WTC11 (cell line): Measurements from ENCODE around the gene CCDC24. TPM values are rescaled to one million over a fixed set of nuclear protein-coding genes. Genes with fewer than 3 reads are reported as not detected.

Experiments used
- ATAC-seq: fragments of 200-7000 bp; cut with Tn5 transposase; 2 replicates; pipeline ENCODE4 v1.10.0; 2021; ENCODE audit warnings: mild to moderate bottlenecking, moderate library complexity
- CTCF ChIA-PET: fragments of 300-600 bp; sonication (Branson Sonifier 250); formaldehyde crosslinking; loops from one replicate; lab custom pipeline; 2021; ENCODE audit warnings: antibody characterized with exemption; lab: Charles Lee
- POLR2A ChIA-PET: fragments of 350-600 bp; sonication (Branson Sonifier 250); formaldehyde crosslinking; loops from one replicate; lab custom pipeline; 2021; ENCODE audit warnings: antibody characterized with exemption; lab: Charles Lee
- DNase-seq: peaks from one replicate; pipeline ENCODE4 v3.0.0; 2021; ENCODE audit warnings: low spot score
- H3K27ac Mint-ChIP-seq: 2 replicates; pipeline ENCODE4 v1.8.0; 2021; ENCODE audit warnings: mixed read lengths
- H3K27me3 Mint-ChIP-seq: 2 replicates; pipeline ENCODE4 v1.8.0; 2021; ENCODE audit warnings: low read depth, mild to moderate bottlenecking, moderate library complexity, mixed read lengths
- H3K36me3 Mint-ChIP-seq: 2 replicates; pipeline ENCODE4 v1.8.0; 2021; ENCODE audit warnings: mixed read lengths
- H3K4me1 Mint-ChIP-seq: 2 replicates; pipeline ENCODE4 v1.8.0; 2022; ENCODE audit warnings: mixed read lengths
- H3K4me3 Mint-ChIP-seq: 2 replicates; pipeline ENCODE4 v1.8.0; 2021; ENCODE audit warnings: mild to moderate bottlenecking, moderate library complexity, mixed read lengths
- H3K9me3 Mint-ChIP-seq: 2 replicates; pipeline ENCODE4 v1.8.0; 2021; ENCODE audit warnings: mixed read lengths
- ATF3 ChIP-seq: sonication (generic); formaldehyde crosslinking; conservative IDR thresholded peaks from 2 replicates; pipeline ENCODE4 v1.8.1; 2022; ENCODE audit warnings: mild to moderate bottlenecking, missing genetic modification reagents
- ELF4 ChIP-seq: sonication (generic); formaldehyde crosslinking; IDR thresholded peaks from 2 replicates; pipeline ENCODE4 v1.8.1; 2022; ENCODE audit warnings: low read depth, mild to moderate bottlenecking, moderate library complexity, missing genetic modification reagents
- GTF2I ChIP-seq: fragments of 250-450 bp; sonication (Bioruptor Pico); conservative IDR thresholded peaks from 2 replicates; pipeline ENCODE4 v1.4.0; 2021; ENCODE audit warnings: mild to moderate bottlenecking
- MLX ChIP-seq: sonication (generic); formaldehyde crosslinking; IDR thresholded peaks from 2 replicates; pipeline ENCODE4 v1.8.1; 2023; ENCODE audit warnings: mild to moderate bottlenecking, missing genetic modification reagents, moderate library complexity
- NFYB ChIP-seq: sonication (generic); formaldehyde crosslinking; conservative IDR thresholded peaks from 2 replicates; pipeline ENCODE4 v1.8.0; 2022; ENCODE audit warnings: low read depth, missing genetic modification reagents
- NR1H2 ChIP-seq: sonication (generic); formaldehyde crosslinking; IDR thresholded peaks from 2 replicates; pipeline ENCODE4 v1.9.0; 2021; ENCODE audit warnings: mild to moderate bottlenecking, moderate library complexity, missing genetic modification reagents
- NR2C2 ChIP-seq: sonication (generic); formaldehyde crosslinking; IDR thresholded peaks from 2 replicates; pipeline ENCODE4 v1.8.0; 2022; ENCODE audit warnings: mild to moderate bottlenecking, missing genetic modification reagents
- PRRX2 ChIP-seq: fragments of 250-450 bp; sonication (Bioruptor Pico); IDR thresholded peaks from 2 replicates; pipeline ENCODE4 v1.8.0; 2021; ENCODE audit warnings: mild to moderate bottlenecking
- RELA ChIP-seq: sonication (generic); formaldehyde crosslinking; IDR thresholded peaks from 2 replicates; pipeline ENCODE4 v1.8.1; 2022; ENCODE audit warnings: missing genetic modification reagents, mild to moderate bottlenecking, borderline replicate concordance
- SMAD3 ChIP-seq: sonication (generic); formaldehyde crosslinking; IDR thresholded peaks from 2 replicates; pipeline ENCODE4 v1.8.0; 2022; ENCODE audit warnings: missing genetic modification reagents, mild to moderate bottlenecking, borderline replicate concordance
- SOX15 ChIP-seq: fragments of 250-450 bp; sonication (Bioruptor Pico); IDR thresholded peaks from 2 replicates; pipeline ENCODE4 v1.9.0; 2021; ENCODE audit warnings: mild to moderate bottlenecking
- TCF7 ChIP-seq: sonication (generic); formaldehyde crosslinking; IDR thresholded peaks from 2 replicates; pipeline ENCODE4 v1.8.0; 2022; ENCODE audit warnings: mild to moderate bottlenecking, low read depth, missing genetic modification reagents, moderate library complexity
- TEAD1 ChIP-seq: sonication (generic); formaldehyde crosslinking; IDR thresholded peaks from 2 replicates; pipeline ENCODE4 v1.8.0; 2022; ENCODE audit warnings: mild to moderate bottlenecking, missing genetic modification reagents
- TEAD4 ChIP-seq: sonication (generic); formaldehyde crosslinking; IDR thresholded peaks from 2 replicates; pipeline ENCODE4 v1.8.0; 2022; ENCODE audit warnings: mild to moderate bottlenecking, missing genetic modification reagents
- ZNF138 ChIP-seq: sonication (generic); formaldehyde crosslinking; conservative IDR thresholded peaks from 2 replicates; pipeline ENCODE4 v1.8.1; 2022; ENCODE audit warnings: mild to moderate bottlenecking, moderate library complexity, missing genetic modification reagents
- ZNF219 ChIP-seq: sonication (generic); formaldehyde crosslinking; IDR thresholded peaks from 2 replicates; pipeline ENCODE4 v1.8.0; 2023; ENCODE audit warnings: missing genetic modification reagents, mild to moderate bottlenecking, borderline replicate concordance
- ZNF396 ChIP-seq: fragments of 250-450 bp; sonication (Bioruptor Pico); IDR thresholded peaks from 2 replicates; pipeline ENCODE4 v1.8.0; 2021; ENCODE audit warnings: mild to moderate bottlenecking, moderate library complexity, borderline replicate concordance
- ZNF423 ChIP-seq: fragments of 250-450 bp; sonication (Bioruptor Pico); IDR thresholded peaks from 2 replicates; pipeline ENCODE4 v2.1.2; 2022; ENCODE audit warnings: mild to moderate bottlenecking, moderate library complexity
- ZNF512 ChIP-seq: sonication (generic); formaldehyde crosslinking; IDR thresholded peaks from 2 replicates; pipeline ENCODE4 v1.8.1; 2022; ENCODE audit warnings: missing genetic modification reagents, borderline replicate concordance
- total RNA-seq: library from RNA; stranded (reverse); gene quantifications from 3 replicates; pipeline ENCODE4 v1.2.3, GENCODE V29; 2021
- TF ChIP-seq, protein P1 (sequence below): sonication (generic); formaldehyde crosslinking; IDR thresholded peaks from 2 replicates; pipeline ENCODE4 v1.8.1; 2023; ENCODE audit warnings: mild to moderate bottlenecking, missing genetic modification reagents
- TF ChIP-seq, protein P2 (sequence below): fragments of 250-450 bp; sonication (Bioruptor Pico); IDR thresholded peaks from 2 replicates; pipeline ENCODE4 v1.9.0; 2021; ENCODE audit warnings: mild to moderate bottlenecking

The CCDC24 gene
- total RNA-seq, 1 experiment from 2014 or later: 12.1 TPM

GRCh38 chr1:44020464-44020863 is 29.1 kb downstream of the CCDC24 start (continued):
- TF ChIP-seq ZNF396 (CRISPR knock-in tag) (no peak), TEAD4 (CRISPR knock-in tag) (no peak), TCF7 (CRISPR knock-in tag) (no peak), SOX15 (CRISPR knock-in tag) (no peak), ELF4 (CRISPR knock-in tag) (no peak), SMAD3 (no peak), ZNF512 (CRISPR knock-in tag) (no peak), NFYB (CRISPR knock-in tag) (no peak)
- TF ChIP-seq, protein P1, sequence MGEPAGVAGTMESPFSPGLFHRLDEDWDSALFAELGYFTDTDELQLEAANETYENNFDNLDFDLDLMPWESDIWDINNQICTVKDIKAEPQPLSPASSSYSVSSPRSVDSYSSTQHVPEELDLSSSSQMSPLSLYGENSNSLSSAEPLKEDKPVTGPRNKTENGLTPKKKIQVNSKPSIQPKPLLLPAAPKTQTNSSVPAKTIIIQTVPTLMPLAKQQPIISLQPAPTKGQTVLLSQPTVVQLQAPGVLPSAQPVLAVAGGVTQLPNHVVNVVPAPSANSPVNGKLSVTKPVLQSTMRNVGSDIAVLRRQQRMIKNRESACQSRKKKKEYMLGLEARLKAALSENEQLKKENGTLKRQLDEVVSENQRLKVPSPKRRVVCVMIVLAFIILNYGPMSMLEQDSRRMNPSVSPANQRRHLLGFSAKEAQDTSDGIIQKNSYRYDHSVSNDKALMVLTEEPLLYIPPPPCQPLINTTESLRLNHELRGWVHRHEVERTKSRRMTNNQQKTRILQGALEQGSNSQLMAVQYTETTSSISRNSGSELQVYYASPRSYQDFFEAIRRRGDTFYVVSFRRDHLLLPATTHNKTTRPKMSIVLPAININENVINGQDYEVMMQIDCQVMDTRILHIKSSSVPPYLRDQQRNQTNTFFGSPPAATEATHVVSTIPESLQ (CRISPR knock-in tag): no peak
- TF ChIP-seq, protein P2, sequence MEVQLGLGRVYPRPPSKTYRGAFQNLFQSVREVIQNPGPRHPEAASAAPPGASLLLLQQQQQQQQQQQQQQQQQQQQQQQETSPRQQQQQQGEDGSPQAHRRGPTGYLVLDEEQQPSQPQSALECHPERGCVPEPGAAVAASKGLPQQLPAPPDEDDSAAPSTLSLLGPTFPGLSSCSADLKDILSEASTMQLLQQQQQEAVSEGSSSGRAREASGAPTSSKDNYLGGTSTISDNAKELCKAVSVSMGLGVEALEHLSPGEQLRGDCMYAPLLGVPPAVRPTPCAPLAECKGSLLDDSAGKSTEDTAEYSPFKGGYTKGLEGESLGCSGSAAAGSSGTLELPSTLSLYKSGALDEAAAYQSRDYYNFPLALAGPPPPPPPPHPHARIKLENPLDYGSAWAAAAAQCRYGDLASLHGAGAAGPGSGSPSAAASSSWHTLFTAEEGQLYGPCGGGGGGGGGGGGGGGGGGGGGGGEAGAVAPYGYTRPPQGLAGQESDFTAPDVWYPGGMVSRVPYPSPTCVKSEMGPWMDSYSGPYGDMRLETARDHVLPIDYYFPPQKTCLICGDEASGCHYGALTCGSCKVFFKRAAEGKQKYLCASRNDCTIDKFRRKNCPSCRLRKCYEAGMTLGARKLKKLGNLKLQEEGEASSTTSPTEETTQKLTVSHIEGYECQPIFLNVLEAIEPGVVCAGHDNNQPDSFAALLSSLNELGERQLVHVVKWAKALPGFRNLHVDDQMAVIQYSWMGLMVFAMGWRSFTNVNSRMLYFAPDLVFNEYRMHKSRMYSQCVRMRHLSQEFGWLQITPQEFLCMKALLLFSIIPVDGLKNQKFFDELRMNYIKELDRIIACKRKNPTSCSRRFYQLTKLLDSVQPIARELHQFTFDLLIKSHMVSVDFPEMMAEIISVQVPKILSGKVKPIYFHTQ (CRISPR knock-in tag): no peak

- TF ChIP-seq GTF2I (CRISPR knock-in tag) (no peak), NR1H2 (no peak), ZNF423 (no peak), NFYB (CRISPR knock-in tag) (no peak), ATF3 (no peak), RELA (CRISPR knock-in tag) (no peak), PRRX2 (CRISPR knock-in tag) (no peak), TEAD1 (no peak), ZNF138 (no peak), NR2C2 (no peak), ZNF219 (no peak), MLX (CRISPR knock-in tag) (no peak)
- no peak overlapping the region for H3K27ac Mint-ChIP-seq
- H3K36me3 Mint-ChIP-seq: 0 out of 2 replicates have a peak, but pooled peaks cover 4% of the 10 kb centered on the region
- H3K9me3 Mint-ChIP-seq: no peaks in the 10 kb centered on the region
- H3K27me3 Mint-ChIP-seq: no peaks in the 10 kb centered on the region
- ATAC-seq (no peak), DNase-seq (no peak)
- POLR2A ChIA-PET: interaction anchor here (1.0 kb wide), 1 partner anchor 23 kb away, joined by 5 read pairs; no protein-coding TSS in a partner anchor
- no peak overlapping the region for H3K4me3 Mint-ChIP-seq
- CTCF ChIA-PET: interaction anchor here (0.6 to 2.5 kb wide), 6 partner anchors 10 to 86 kb away, joined by 3 to 12 read pairs (median 6); no protein-coding TSS in a partner anchor
- peaks cover 9% of the 10 kb centered on the region for H3K4me1 Mint-ChIP-seq
Measured at GRCh38 chr1:44021156-44021555, 29.8 kb downstream of the CCDC24 start.
